ENCODE measurements around the gene PKNOX2.

PKNOX2 gene

GRCh38 chr11:125367710-125368109, 203.2 kb downstream of the PKNOX2 start:
- TF ChIP-seq POLR2A (IDR thresholded peaks at IDR 0.05; ENCODE audit: low read length) (no peak), GATA1 (IDR thresholded peaks at IDR 0.05; ENCODE audit: low read depth, low read length) (no peak)
- DNase-seq, result no peak

GRCh38 chr11:125368757-125369156, 204.2 kb downstream of the PKNOX2 start:
- TF ChIP-seq GATA1 (IDR thresholded peaks at IDR 0.05; ENCODE audit: low read depth, low read length) (no peak), POLR2A (IDR thresholded peaks at IDR 0.05; ENCODE audit: low read length) (no peak)
- DNase-seq, result no peak

DNA sequence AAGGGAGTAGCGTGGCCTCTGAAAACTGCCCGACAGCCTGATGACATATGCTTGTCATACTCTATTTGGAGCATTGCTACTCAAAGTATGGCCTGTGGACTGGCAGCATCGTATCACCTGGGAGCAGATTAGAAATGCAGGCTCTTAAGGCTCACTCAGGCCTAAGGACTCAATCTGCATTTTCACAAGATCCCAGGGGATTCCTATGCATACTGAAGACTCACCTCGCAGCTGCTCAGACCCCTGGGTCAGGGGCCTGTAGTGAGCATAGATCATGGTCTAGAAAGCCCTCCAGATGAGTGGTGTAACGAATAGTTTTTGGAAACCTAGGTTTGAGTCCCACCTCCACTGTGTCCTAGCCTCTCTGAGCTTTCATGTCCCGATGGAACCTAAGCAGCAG, 205.3 kb downstream of the PKNOX2 start:
- DNase-seq, result no peak
- no peak for TF ChIP-seq POLR2A (IDR thresholded peaks at IDR 0.05; ENCODE audit: low read length)
- no peak for TF ChIP-seq GATA1 (IDR thresholded peaks at IDR 0.05; ENCODE audit: low read depth, low read length)

- no peak for DNase-seq
- TF ChIP-seq POLR2A (IDR thresholded peaks at IDR 0.05; ENCODE audit: low read length), result no peak
- no peak for TF ChIP-seq GATA1 (IDR thresholded peaks at IDR 0.05; ENCODE audit: low read depth, low read length)
Observed at GRCh38 chr11:125370561-125371389, 206.2 kb downstream of the PKNOX2 start.

DNA sequence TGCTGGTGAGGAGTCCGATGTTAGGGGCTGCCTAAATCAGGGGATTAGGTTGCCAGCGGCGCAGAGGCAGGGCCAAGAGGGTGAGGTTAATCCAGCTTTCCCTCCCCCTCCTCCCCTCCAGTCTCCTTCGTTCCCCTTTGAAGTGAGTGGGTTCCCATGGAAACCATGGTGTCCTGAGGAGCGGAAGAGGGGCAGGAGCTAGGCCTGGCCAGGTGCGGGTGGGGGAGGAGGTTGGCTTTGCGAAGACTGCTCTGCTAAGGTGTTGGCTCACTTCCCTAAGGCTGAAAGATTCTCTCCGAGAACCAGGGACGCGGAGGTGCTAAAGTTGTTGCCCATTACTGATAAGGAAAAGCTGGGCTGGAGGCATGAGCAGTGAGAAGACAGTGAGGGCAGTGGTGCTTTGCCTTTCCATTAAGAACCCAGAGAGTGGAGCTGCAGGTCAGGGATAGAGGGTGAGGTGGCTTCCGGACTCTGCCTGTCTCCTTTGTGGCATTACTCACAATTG, 206.9 kb downstream of the PKNOX2 start:
- DNase-seq, result no peak
- no peak for TF ChIP-seq POLR2A (IDR thresholded peaks at IDR 0.05; ENCODE audit: low read length)
- no peak for TF ChIP-seq GATA1 (IDR thresholded peaks at IDR 0.05; ENCODE audit: low read depth, low read length)

DNA sequence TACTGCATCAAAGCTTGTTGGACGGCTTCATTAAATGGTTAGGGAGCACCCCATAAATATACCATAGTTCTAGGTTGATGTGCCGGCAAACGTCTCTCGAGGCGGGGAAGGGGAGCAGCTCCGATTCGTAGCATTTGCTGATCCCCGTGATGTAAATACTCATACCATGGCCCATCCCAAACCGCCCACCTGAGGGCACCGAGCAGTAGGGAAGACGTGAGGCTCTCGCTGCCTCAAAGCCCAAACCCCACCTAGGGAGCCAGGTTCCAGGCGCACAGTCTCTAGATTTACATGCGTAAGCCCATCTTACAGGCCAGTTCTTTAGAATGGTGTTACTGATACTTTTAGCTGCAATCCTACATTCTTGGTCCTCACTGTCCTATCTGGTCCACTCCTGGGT, 207.5 kb downstream of the PKNOX2 start:
- no peak for DNase-seq
- TF ChIP-seq GATA1 (IDR thresholded peaks at IDR 0.05; ENCODE audit: low read depth, low read length) (no peak), POLR2A (IDR thresholded peaks at IDR 0.05; ENCODE audit: low read length) (no peak)

DNA sequence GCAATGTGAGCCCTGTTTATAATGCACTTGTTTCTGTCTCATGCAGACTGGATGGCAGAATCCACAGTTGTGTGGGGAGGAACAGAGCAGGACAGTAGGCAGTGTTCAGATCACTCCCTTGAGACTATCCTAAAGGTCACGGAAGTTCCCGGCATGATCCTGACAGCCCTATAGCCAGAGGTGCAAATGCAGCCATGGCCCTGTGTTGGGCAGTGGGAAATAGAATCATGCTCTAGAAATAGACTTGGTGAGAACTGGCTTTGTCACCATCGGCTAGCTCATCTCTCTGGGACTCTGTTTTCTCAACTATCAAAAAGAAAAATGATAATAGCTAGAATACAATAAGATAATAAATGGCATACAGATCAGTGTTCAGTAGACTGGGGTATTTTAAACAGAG, 208.4 kb downstream of the PKNOX2 start:
- DNase-seq, result no peak
- TF ChIP-seq POLR2A (IDR thresholded peaks at IDR 0.05; ENCODE audit: low read length), result no peak
- no peak for TF ChIP-seq GATA1 (IDR thresholded peaks at IDR 0.05; ENCODE audit: low read depth, low read length)

GRCh38 chr11:125373426-125374391, 209.2 kb downstream of the PKNOX2 start:
- DNase-seq, result no peak
- no peak for TF ChIP-seq GATA1 (IDR thresholded peaks at IDR 0.05; ENCODE audit: low read depth, low read length)
- no peak for TF ChIP-seq POLR2A (IDR thresholded peaks at IDR 0.05; ENCODE audit: low read length)

DNA sequence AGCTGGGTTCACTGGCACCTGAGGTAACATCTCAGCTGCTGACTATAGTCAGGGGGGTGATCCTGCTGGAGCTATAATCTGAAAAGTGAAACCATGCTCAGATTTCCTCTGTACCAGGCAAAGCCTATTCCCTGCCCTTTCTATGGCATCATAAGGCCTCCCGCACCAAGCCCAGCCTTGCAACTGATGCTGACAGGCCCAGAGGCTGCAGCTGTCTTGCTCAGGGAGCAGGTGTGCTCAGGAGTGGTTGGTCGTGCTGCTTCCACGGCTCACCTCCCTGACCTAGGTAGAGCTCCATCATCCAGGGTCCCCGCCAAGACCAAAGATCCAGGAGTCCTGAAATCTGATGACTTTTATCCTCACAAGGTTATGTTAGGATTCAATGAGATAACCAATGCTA, 209.8 kb downstream of the PKNOX2 start:
- TF ChIP-seq GATA1 (IDR thresholded peaks at IDR 0.05; ENCODE audit: low read depth, low read length) (no peak), POLR2A (IDR thresholded peaks at IDR 0.05; ENCODE audit: low read length) (no peak)
- no peak for DNase-seq

DNA sequence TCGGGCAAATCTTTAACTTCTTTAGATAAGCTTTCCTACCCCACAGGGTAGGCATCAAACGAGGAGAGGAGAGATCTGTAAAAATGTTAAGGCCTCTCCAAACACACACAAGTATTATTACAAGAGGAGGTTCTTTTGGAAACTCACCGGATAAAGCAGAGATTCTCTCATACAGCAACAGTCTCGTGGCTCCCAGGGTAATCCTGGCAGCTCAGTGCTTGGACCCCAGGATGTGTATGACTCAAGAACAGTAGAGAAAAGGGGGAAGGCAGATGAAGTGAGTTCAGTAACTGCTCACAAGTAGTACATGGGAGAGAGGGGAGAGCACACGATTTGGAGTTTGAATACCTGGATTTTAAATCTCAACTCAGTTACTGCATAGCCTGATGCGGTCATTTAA, 210.6 kb downstream of the PKNOX2 start:
- DNase-seq, result no peak
- TF ChIP-seq GATA1 (IDR thresholded peaks at IDR 0.05; ENCODE audit: low read depth, low read length), result no peak
- TF ChIP-seq POLR2A (IDR thresholded peaks at IDR 0.05; ENCODE audit: low read length), result no peak

DNA sequence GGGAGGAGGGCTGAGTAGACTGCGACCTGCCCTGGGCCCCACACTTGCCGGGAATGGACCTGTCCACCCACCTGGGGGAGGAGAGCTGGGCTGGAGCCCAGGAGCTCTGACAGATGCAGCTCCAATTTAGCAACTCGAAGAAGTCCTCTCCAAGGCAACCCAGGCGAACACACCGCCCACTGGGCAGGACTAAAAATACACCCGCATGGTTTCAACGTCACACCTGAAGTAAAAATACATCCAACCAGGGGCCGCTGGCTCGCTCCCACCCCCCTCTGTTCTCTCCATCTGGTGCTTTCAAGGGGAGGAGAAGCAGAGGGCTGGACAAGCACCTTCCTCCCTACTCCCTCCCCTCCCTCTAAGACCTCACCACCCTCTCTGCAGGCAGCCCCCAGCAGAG, 211.6 kb downstream of the PKNOX2 start:
- no peak for TF ChIP-seq GATA1 (IDR thresholded peaks at IDR 0.05; ENCODE audit: low read depth, low read length)
- no peak for TF ChIP-seq POLR2A (IDR thresholded peaks at IDR 0.05; ENCODE audit: low read length)
- DNase-seq, result no peak

- TF ChIP-seq GATA1 (IDR thresholded peaks at IDR 0.05; ENCODE audit: low read depth, low read length) (no peak), POLR2A (IDR thresholded peaks at IDR 0.05; ENCODE audit: low read length) (no peak)
Observed at GRCh38 chr11:125376856-125377255, 212.3 kb downstream of the PKNOX2 start.

GRCh38 chr11:125378083-125378482, 213.5 kb downstream of the PKNOX2 start:
- no peak for TF ChIP-seq POLR2A (IDR thresholded peaks at IDR 0.05; ENCODE audit: low read length)
- no peak for TF ChIP-seq GATA1 (IDR thresholded peaks at IDR 0.05; ENCODE audit: low read depth, low read length)
- no peak for DNase-seq

More at GRCh38 chr11:125376856-125377255, 212.3 kb downstream of the PKNOX2 start:
- no peak for DNase-seq

DNA sequence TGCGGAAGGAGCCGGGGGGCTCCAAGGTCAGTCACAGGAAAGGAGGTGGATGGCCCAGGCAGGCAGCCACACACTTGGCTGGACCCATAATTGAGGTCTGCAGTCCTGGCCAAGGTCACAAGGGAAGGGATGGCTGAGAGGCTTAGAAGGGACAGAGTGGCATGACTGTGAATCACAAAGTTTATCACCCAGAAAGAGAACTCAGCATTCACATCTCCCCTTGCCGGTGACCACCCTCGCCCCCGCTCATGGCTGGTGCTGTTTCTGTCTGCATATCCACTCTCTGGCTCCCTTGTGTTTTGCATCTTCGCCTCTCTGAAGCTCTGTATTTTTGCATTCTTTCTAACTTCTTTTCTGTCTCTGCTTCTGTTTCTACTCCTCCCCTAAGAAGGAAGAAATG, 214.0 kb downstream of the PKNOX2 start:
- TF ChIP-seq POLR2A (IDR thresholded peaks at IDR 0.05; ENCODE audit: low read length) (no peak), GATA1 (IDR thresholded peaks at IDR 0.05; ENCODE audit: low read depth, low read length) (no peak)
- DNase-seq, result no peak
